Esophagus squamous epithelium (tissue), 4 donors: ENCODE data around the gene UGP2.

Source experiments
- CTCF ChIP-seq, 6 experiments: fragments of 450-650 bp in 4 of 6; fragments of 200-600 bp in 2 of 6; sonication (generic) in 2 of 6; IDR thresholded peaks; one replicate each; pipeline ENCODE4 v1.5.1; 2016 to 2019; ENCODE audit warnings: antibody characterized with exemption in 6 of 6, mild to moderate bottlenecking in 4 of 6, moderate library complexity in 4 of 6
- POLR2A ChIP-seq, 4 donors: fragments of 450-650 bp; IDR thresholded peaks; one replicate each; pipeline ENCODE4 v1.6.1; 2017; ENCODE audit warnings: antibody characterized with exemption in 4 of 4, mild to moderate bottlenecking in 4 of 4, moderate library complexity in 3 of 4

GRCh38 chr2:63890678-63891077 lies 49.0 kb downstream of the UGP2 start:
- TF ChIP-seq CTCF (IDR thresholded peaks at IDR 0.05), result no peak
- TF ChIP-seq POLR2A (IDR thresholded peaks at IDR 0.05), result no peak
